WERI-Rb-1 (cell line): ENCODE results near the gene YIF1B.
"Not testable (repeated sequence)": the region's sequence is repeated elsewhere in the genome, so short reads cannot be mapped to it uniquely, and the experiment has no call there.

Experiments used
- DNase-seq: peaks from one replicate; pipeline ENCODE4 v3.0.0-alpha.2; 2020
- H3K27ac ChIP-seq: fragments of 250-450 bp; sonication (Bioruptor Pico); 2 replicates; pipeline ENCODE4 v1.5.1; 2020; ENCODE audit warnings: mild to moderate bottlenecking, moderate library complexity
- H3K27me3 ChIP-seq: fragments of 250-450 bp; sonication (Bioruptor Pico); 2 replicates; pipeline ENCODE4 v1.5.1; 2021; ENCODE audit warnings: mild to moderate bottlenecking, low read depth, moderate library complexity; ENCODE audit not compliant: insufficient read depth, severe bottlenecking
- H3K36me3 ChIP-seq: fragments of 250-450 bp; sonication (Bioruptor Pico); 2 replicates; pipeline ENCODE4 v1.5.1; 2020; ENCODE audit warnings: mild to moderate bottlenecking, moderate library complexity
- H3K4me3 ChIP-seq: 2 replicates; pipeline ENCODE4 v1.5.1; 2011; ENCODE audit warnings: low read depth, mild to moderate bottlenecking, control low read depth, low read length
- H3K9me3 ChIP-seq: fragments of 250-450 bp; sonication (Bioruptor Pico); 2 replicates; pipeline ENCODE4 v1.5.1; 2021; ENCODE audit warnings: mild to moderate bottlenecking, moderate library complexity; ENCODE audit not compliant: severe bottlenecking
- CTCF ChIP-seq: IDR thresholded peaks from 2 replicates; pipeline ENCODE4 v1.5.1; 2011; ENCODE audit warnings: low read depth, mild to moderate bottlenecking, control low read depth, inconsistent platforms, low read length

YIF1B gene

GRCh38 chr19:38263689-38264485 lies 51.9 kb downstream of the YIF1B start:
- TF ChIP-seq CTCF = no peak
- Histone ChIP-seq H3K27me3 (no peaks in the 10 kb centered on the region), H3K36me3 (no peaks in the 10 kb centered on the region), H3K9me3 (no peaks in the 10 kb centered on the region), H3K4me3 (no peak overlapping the region), H3K27ac (no peak overlapping the region)
- DNase-seq = no peak

- DNase-seq = no peak
- no peak overlapping the region for H3K4me3 ChIP-seq
- H3K9me3 ChIP-seq = no peaks in the 10 kb centered on the region
- TF ChIP-seq CTCF = no peak
- H3K27me3 ChIP-seq = no peaks in the 10 kb centered on the region
- no peak overlapping the region for H3K27ac ChIP-seq
- H3K36me3 ChIP-seq = no peaks in the 10 kb centered on the region
These were observed 53.0 kb downstream of the YIF1B start for GRCh38 chr19:38262585-38263268.

- not testable (repeated sequence) for DNase-seq, H3K27me3 ChIP-seq
These were observed 53.8 kb downstream of the YIF1B start for GRCh38 chr19:38261942-38262341.

GRCh38 chr19:38255383-38256014 lies 60.2 kb downstream of the YIF1B start:
- peak; percentile 67 for DNase-seq
- no peaks in the 10 kb centered on the region for H3K27me3 ChIP-seq
- H3K36me3 ChIP-seq = peaks cover 40% of the 10 kb centered on the region
- H3K4me3 ChIP-seq = peak overlapping the region; percentile 80
- H3K9me3 ChIP-seq = no peaks in the 10 kb centered on the region
- TF ChIP-seq CTCF = no peak
- H3K27ac ChIP-seq = peak overlapping the region; percentile 98

More at GRCh38 chr19:38261942-38262341, 53.8 kb downstream of the YIF1B start:
- H3K36me3 ChIP-seq, H3K27ac ChIP-seq, H3K9me3 ChIP-seq, H3K4me3 ChIP-seq: not testable (repeated sequence)

DNA sequence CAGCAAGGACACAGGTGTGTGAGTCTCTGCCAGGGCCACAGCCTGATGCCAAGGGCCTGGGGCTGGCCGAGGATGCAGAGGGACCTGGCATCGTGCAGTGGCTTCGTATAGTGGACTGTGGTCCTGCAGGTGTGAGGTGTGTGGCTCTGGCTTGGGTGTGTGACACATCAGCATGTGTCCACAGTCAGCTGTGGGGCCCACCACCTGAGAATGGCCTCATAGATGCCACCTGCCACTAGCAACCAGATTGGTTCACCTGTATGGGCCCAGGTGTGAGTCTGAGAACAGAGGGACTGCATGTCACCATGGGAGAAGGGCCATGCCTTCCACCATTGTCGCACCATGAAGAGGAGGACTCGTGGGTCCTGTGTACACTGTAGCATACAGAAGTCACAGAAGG lies 62.0 kb downstream of the YIF1B start:
- H3K36me3 ChIP-seq = peaks cover 44% of the 10 kb centered on the region
- no peaks in the 10 kb centered on the region for H3K9me3 ChIP-seq
- no peak for DNase-seq
- no peak overlapping the region; the same call in 1 of the 2 replicates for H3K4me3 ChIP-seq
- TF ChIP-seq CTCF = no peak
- H3K27ac ChIP-seq = peak overlapping the region; percentile 98
- H3K27me3 ChIP-seq = no peaks in the 10 kb centered on the region
